HG02970 (cell line): ENCODE results near the gene TEKT5.

ENCODE experiments used
- ATAC-seq: cut with Tn5 transposase; IDR thresholded peaks from one replicate; pipeline ENCODE4 v1.9.1; 2021; ENCODE audit warnings: mild to moderate bottlenecking, moderate library complexity, moderate number of reproducible peaks; ENCODE audit not compliant: unreplicated experiment, low FRiP score

TEKT5 gene

GRCh38 chr16:10587622-10588021 lies 107.1 kb downstream of the TEKT5 start:
- no peak for ATAC-seq

GRCh38 chr16:10584981-10585438 lies 109.7 kb downstream of the TEKT5 start:
- ATAC-seq: no peak

GRCh38 chr16:10583269-10583668 lies 111.5 kb downstream of the TEKT5 start:
- ATAC-seq: no peak

- ATAC-seq: no peak
Observed at GRCh38 chr16:10581507-10581906, 113.2 kb downstream of the TEKT5 start.

GRCh38 chr16:10580883-10581247 lies 113.9 kb downstream of the TEKT5 start:
- no peak for ATAC-seq

- ATAC-seq: no peak
Observed at GRCh38 chr16:10579965-10580882, 114.5 kb downstream of the TEKT5 start, which contains the start of gene EMP2. EMP2 (minus strand) TSS chr16:10580598; CDS start chr16:10547617, 32,981 bp downstream.

- ATAC-seq: no peak
Observed at GRCh38 chr16:10579575-10579964, 115.2 kb downstream of the TEKT5 start.

GRCh38 chr16:10578474-10579316 lies 116.0 kb downstream of the TEKT5 start:
- no peak for ATAC-seq
